Liver (tissue), 9 donors: ENCODE measurements around the gene MOV10L1. TPM values are rescaled to one million over a fixed set of nuclear protein-coding genes. Genes with fewer than 3 reads are reported as not detected.

Experiments
- DNase-seq: peaks from one replicate; pipeline ENCODE4 v3.0.0-alpha.2; 2017; ENCODE audit warnings: low spot score
- H3K27ac ChIP-seq, 2 donors: one replicate each; pipeline ENCODE4 v1.7.0; 2013; ENCODE audit warnings: inconsistent platforms in 2 of 2, low read length in 2 of 2, control low read depth in 1 of 2, low read depth in 1 of 2, mild to moderate bottlenecking in 1 of 2
- H3K27me3 ChIP-seq, 4 donors: one replicate each; pipeline versions ENCODE4 v1.6.1 to v1.7.0; 2013; ENCODE audit warnings: low read length in 3 of 4, inconsistent platforms in 1 of 4, mild to moderate bottlenecking in 1 of 4, moderate library complexity in 1 of 4; ENCODE audit not compliant: control insufficient read depth in 4 of 4, insufficient read depth in 4 of 4
- H3K36me3 ChIP-seq, 4 donors: one replicate each; pipeline versions ENCODE4 v1.6.1 to v1.7.0; 2013; ENCODE audit warnings: low read length in 3 of 4, mild to moderate bottlenecking in 3 of 4, low read depth in 1 of 4, moderate library complexity in 1 of 4; ENCODE audit not compliant: control insufficient read depth in 4 of 4, insufficient read depth in 3 of 4
- H3K4me1 ChIP-seq, 4 donors: one replicate each; pipeline versions ENCODE4 v1.6.1 to v1.7.0; 2013; ENCODE audit warnings: low read length in 3 of 4, mild to moderate bottlenecking in 3 of 4, moderate library complexity in 1 of 4; ENCODE audit not compliant: control insufficient read depth in 4 of 4, insufficient read depth in 4 of 4
- H3K4me3 ChIP-seq, 3 donors: one replicate each; pipeline versions ENCODE4 v1.6.1 to v1.7.0; 2013; ENCODE audit warnings: low read length in 3 of 3, control low read depth in 1 of 3, low read depth in 1 of 3, mild to moderate bottlenecking in 1 of 3
- H3K9ac ChIP-seq, 2 donors: one replicate each; pipeline ENCODE4 v1.7.0; 2013; ENCODE audit warnings: low read length in 2 of 2, mild to moderate bottlenecking in 2 of 2, moderate library complexity in 2 of 2, control low read depth in 1 of 2, low read depth in 1 of 2
- H3K9me3 ChIP-seq, 4 donors: one replicate each; pipeline versions ENCODE4 v1.6.1 to v1.7.0; 2013; ENCODE audit warnings: low read length in 3 of 4; ENCODE audit not compliant: control insufficient read depth in 4 of 4
- ATF3 ChIP-seq: IDR thresholded peaks from 2 replicates; pipeline ENCODE4 v1.6.1; 2016; ENCODE audit warnings: antibody characterized with exemption
- CTCF ChIP-seq: fragments of 150-350 bp; IDR thresholded peaks from 2 replicates; pipeline ENCODE4 v1.5.1; 2017; ENCODE audit warnings: improper control_type of control experiment, low read depth, low read length; ENCODE audit not compliant: missing input control
- EGR1 ChIP-seq, 2 donors: IDR thresholded peaks; 2 replicates each; pipeline ENCODE4 v1.6.1; 2016 to 2018; ENCODE audit warnings: antibody characterized with exemption in 2 of 2, low read depth in 2 of 2
- FOXA1 ChIP-seq: IDR thresholded peaks from 2 replicates; pipeline ENCODE4 v1.6.1; 2016; ENCODE audit warnings: antibody characterized with exemption
- FOXA2 ChIP-seq: IDR thresholded peaks from 2 replicates; pipeline ENCODE4 v1.6.1; 2016; ENCODE audit warnings: antibody characterized with exemption
- GABPA ChIP-seq, 2 donors: IDR thresholded peaks in 1 of 2; conservative IDR thresholded peaks in 1 of 2; 2 replicates each; pipeline ENCODE4 v1.6.1; 2016; ENCODE audit warnings: antibody characterized with exemption in 2 of 2, mild to moderate bottlenecking in 1 of 2, moderate library complexity in 1 of 2
- HNF4A ChIP-seq, 2 donors: conservative IDR thresholded peaks; 2 replicates each; pipeline ENCODE4 v1.6.1; 2016; ENCODE audit warnings: antibody characterized with exemption in 2 of 2, mild to moderate bottlenecking in 2 of 2
- HNF4G ChIP-seq: IDR thresholded peaks from 2 replicates; pipeline ENCODE4 v1.6.1; 2016; ENCODE audit warnings: antibody characterized with exemption
- JUND ChIP-seq, 2 donors: IDR thresholded peaks; 2 replicates each; pipeline ENCODE4 v1.6.1; 2016; ENCODE audit warnings: antibody characterized with exemption in 2 of 2
- MAX ChIP-seq: IDR thresholded peaks from 2 replicates; pipeline ENCODE4 v1.6.1; 2016; ENCODE audit warnings: antibody characterized with exemption
- NR2F2 ChIP-seq: IDR thresholded peaks from 2 replicates; pipeline ENCODE4 v1.6.1; 2016; ENCODE audit warnings: antibody characterized with exemption
- RAD21 ChIP-seq, 2 donors: IDR thresholded peaks; 2 replicates each; pipeline ENCODE4 v1.6.1; 2016; ENCODE audit warnings: antibody characterized with exemption in 2 of 2, mild to moderate bottlenecking in 2 of 2
- REST ChIP-seq: IDR thresholded peaks from 2 replicates; pipeline ENCODE4 v1.6.1; 2016; ENCODE audit warnings: antibody characterized with exemption, mild to moderate bottlenecking
- RXRA ChIP-seq, 2 donors: IDR thresholded peaks; 2 replicates each; pipeline ENCODE4 v1.6.1; 2017 to 2018; ENCODE audit warnings: antibody characterized with exemption in 2 of 2, mild to moderate bottlenecking in 1 of 2
- SP1 ChIP-seq: IDR thresholded peaks from 2 replicates; pipeline ENCODE4 v1.6.1; 2018; ENCODE audit warnings: antibody characterized with exemption, mild to moderate bottlenecking
- TAF1 ChIP-seq: conservative IDR thresholded peaks from 2 replicates; pipeline ENCODE4 v1.6.1; 2016; ENCODE audit warnings: antibody characterized with exemption, mild to moderate bottlenecking
- YY1 ChIP-seq: IDR thresholded peaks from 2 replicates; pipeline ENCODE4 v1.6.1; 2016; ENCODE audit warnings: antibody characterized with exemption, mild to moderate bottlenecking
- ZBTB33 ChIP-seq: IDR thresholded peaks from 2 replicates; pipeline ENCODE4 v1.6.1; 2016; ENCODE audit warnings: antibody characterized with exemption
- WGBS: extraction: QIAGEN DNeasy Blood & Tissue Kit; methylation state at CpG from one replicate; pipeline ENCODE4 v1.1.7; 2013; 5-methylcytosine and 5-hydroxymethylcytosine counted together
- polyA plus RNA-seq, 2 donors: library from polyadenylated mRNA; stranded (reverse) in 1 of 2; unstranded in 1 of 2; fragments of 200-250 nt in 1 of 2; fragments of >200 nt in 1 of 2; fragmentation: Nextera tagmentation in 1 of 2; extraction: Ambion mirVana in 1 of 2; gene quantifications; one replicate each; pipeline versions ENCODE4 v1.2.1 to v1.2.3, GENCODE V29; 2013 to 2015
- total RNA-seq, 2 donors: library from RNA; depleted of rRNA; stranded (reverse); fragments of >200 nt; gene quantifications; one replicate each; pipeline ENCODE4 v1.2.3, GENCODE V29; 2014
- donor health status: healthy.
- donor health status: healthy.
- donor health status: healthy.
- donor health status: healthy.
- donor health status: healthy.

The MOV10L1 gene
- total and polyA plus RNA-seq, 4 donors = 0.07 to 0.47 (median 0.17) TPM

GRCh38 chr22:50046481-50047245, 43.1 kb upstream of the MOV10L1 start:
- 85% methylated on average over 27 of the region's 27 CpGs for WGBS
- no peak overlapping the region for H3K27ac ChIP-seq
- no peaks in the 10 kb centered on the region for H3K9me3 ChIP-seq
- TF ChIP-seq EGR1 (IDR thresholded peaks at IDR 0.05; ENCODE audit: low read depth in 2 of 2) = no peak
- TF ChIP-seq RXRA (IDR thresholded peaks at IDR 0.05) = no peak
- no peak for TF ChIP-seq HNF4G
- TF ChIP-seq FOXA1 = no peak
- no peak for TF ChIP-seq REST
- no peak for TF ChIP-seq HNF4A (conservative IDR thresholded peaks at IDR 0.05)
- no peak for TF ChIP-seq TAF1
- TF ChIP-seq FOXA2 = no peak
- no peak for TF ChIP-seq SP1
- TF ChIP-seq ATF3 = no peak
- TF ChIP-seq YY1 = no peak
- TF ChIP-seq GABPA (IDR thresholded peaks at IDR 0.05 in 1 of 2, conservative IDR thresholded peaks at IDR 0.05 in 1 of 2) = no peak
- TF ChIP-seq MAX = no peak
- TF ChIP-seq RAD21 (IDR thresholded peaks at IDR 0.05) = no peak
- TF ChIP-seq NR2F2 = no peak
- no peak for TF ChIP-seq JUND (IDR thresholded peaks at IDR 0.05)
- no peak for TF ChIP-seq ZBTB33
- no peak for TF ChIP-seq CTCF
- H3K4me3 ChIP-seq = no peak overlapping the region
- H3K9ac ChIP-seq = no peak overlapping the region
- no peaks in the 10 kb centered on the region for H3K27me3 ChIP-seq
- H3K36me3 ChIP-seq = no peaks in the 10 kb centered on the region
- no peak for DNase-seq
- H3K4me1 ChIP-seq = no peaks in the 10 kb centered on the region
